Melanocyte of skin (primary cell): ENCODE data around the gene RHOV. TPM values are rescaled to one million over a fixed set of nuclear protein-coding genes. Genes with fewer than 3 reads are reported as not detected.

Source experiments
- small RNA-seq, 2 donors: library from RNA; depleted of rRNA; stranded (forward); fragments of <200 nt; gene quantifications; one replicate each; pipeline ENCODE3, GENCODE V24; 2012
- total RNA-seq, 2 donors: library from RNA; depleted of rRNA; stranded (reverse); fragments of >200 nt; gene quantifications; 2 replicates each; pipeline ENCODE4 v1.2.3, GENCODE V29; 2012

Gene RHOV, protein sequence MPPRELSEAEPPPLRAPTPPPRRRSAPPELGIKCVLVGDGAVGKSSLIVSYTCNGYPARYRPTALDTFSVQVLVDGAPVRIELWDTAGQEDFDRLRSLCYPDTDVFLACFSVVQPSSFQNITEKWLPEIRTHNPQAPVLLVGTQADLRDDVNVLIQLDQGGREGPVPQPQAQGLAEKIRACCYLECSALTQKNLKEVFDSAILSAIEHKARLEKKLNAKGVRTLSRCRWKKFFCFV
- under 1 TPM in 1 of 2 donors, not detected in 1; under 0.01 TPM for total RNA-seq

GRCh38 chr15:40873694-40874561 lies at the start of gene RHOV:
Gene RHOV, minus strand, starts transcription at chr15:40874234. Its CDS starts 95 bp downstream, at chr15:40874139.

DNA sequence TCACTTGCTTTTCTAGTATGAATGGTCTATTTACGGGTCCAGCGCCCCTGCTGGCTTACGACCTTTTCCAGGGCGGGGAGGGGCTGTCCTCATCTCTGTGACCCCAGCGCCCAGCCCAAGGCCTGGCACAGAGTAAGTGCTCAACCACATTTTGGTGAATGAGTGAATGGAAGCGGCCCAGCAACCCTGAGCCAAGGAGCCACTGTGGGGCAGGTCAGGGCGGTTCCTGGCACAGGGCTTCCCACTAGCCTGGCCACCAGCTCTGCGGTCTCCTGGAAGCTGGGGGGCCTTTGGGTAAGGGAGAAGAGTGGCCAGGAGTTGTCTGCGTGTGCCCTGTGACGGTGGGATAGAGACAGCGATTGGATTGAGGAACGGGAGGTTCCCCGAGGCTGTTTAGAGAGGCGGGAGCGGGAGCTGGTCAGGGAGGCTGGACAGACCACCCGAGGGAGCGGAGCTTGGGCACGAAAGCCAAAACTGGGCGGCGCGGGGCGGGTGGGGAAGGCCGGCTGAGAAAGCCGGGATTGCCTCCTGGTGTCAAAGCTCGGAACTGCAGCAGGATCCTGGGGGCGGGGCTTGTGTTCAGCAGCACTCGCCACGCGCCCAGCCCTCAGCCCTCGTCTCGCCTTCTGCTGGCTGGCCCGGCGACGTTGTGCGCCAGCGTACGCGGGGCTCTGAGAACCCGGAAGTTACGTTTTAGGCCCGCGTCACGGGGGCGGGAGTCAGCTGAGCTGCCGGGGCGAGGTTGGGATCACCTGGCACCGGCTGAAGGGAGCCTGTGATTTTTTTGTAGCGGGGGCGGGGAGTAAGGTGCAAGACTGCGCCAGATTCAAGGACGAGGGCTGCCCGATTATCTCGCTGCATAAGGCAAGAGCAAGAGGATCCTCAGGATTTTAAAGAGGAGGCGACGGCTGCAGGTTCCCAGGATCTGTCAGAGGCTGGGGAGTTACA lies 20.0 kb upstream of the RHOV start, which contains the start of gene VPS18:
TSS of gene VPS18 (plus strand) at position 718 of the 948 bp plus-strand sequence. CDS start 319 bp downstream, outside the sequence.

DNA sequence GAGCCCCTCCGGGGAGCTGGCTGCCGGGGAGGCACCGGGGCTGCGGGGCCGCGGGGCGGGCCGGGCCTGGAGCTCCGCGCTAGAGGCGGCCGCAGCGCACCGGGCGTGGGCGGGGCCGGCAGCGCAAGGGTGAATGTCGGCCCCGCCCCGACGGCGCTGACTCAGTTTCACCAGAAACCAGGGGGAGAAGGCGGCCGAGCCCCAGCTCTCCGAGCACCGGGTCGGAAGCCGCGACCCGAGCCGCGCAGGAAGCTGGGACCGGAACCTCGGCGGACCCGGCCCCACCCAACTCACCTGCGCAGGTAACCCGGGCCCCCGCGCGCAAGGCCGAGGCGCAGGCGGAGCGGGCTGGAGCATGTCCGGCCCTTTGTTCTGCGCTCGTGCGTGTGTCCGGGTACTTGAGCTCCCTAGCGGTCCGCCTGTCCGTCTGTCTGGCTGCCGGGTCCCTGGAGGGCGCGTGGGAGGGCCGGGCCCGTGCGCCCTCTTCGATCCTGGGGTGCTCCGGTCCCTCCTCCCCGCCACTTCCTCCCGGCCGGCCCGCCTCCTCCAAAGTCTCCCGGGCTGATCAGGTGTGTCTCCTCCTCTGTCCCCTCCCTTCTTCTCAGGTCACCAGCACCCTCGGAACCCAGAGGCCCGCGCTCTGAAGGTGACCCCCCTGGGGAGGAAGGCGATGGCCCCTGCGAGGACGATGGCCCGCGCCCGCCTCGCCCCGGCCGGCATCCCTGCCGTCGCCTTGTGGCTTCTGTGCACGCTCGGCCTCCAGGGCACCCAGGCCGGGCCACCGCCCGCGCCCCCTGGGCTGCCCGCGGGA lies 29.9 kb downstream of the RHOV start, which contains the start of gene SPINT1:
TSS of gene SPINT1 (plus strand) at position 164 of the 811 bp plus-strand sequence. CDS start at position 671, 507 bp downstream.

DNA sequence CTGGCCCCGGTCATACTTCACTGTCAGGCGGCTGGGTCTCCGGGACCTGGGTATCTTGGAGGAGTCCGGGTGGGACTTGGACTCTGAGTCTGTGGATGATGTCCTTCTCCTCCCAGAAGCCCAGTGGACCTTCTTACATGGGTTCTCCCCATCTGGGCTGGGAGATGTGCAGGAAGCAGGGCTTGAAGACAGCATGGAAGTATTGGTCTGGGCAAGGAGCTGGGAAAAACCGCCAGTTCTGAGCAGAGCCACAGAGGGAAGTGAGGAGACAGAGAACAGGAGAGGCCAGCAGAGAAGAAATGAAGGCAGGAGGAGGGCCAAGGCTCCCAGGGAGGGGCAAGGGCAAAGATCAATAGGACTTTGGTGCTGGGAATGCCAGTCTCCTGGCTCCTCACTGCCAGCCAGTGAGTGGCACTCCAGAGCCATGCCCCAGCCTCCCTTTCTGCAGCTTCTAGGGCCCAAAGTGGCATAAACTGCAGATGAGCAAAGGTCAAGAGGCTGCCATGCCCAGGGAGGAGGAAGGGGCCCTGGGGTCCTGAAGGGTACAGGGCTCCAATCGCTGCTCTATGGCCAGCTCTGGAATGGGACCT lies 45.5 kb downstream of the RHOV start, which contains the start of gene PPP1R14D:
TSS of gene PPP1R14D (minus strand) at position 262 of the 590 bp plus-strand sequence. CDS start at position 195, 67 bp downstream.

Small RNA genes within 50 kb of the gene (small RNA-seq; reads per million reads assigned to genes)
- 0 reads per million in 2 donors for gene AC025166.1

Other genes starting within 250 kb of the RHOV start
- 1 to 10 TPM; 3.4 to 10.0 TPM for gene RAD51, start 179.1 kb downstream of the RHOV start, total RNA-seq
- gene RMDN3, start 119.0 kb downstream of the RHOV start, total RNA-seq: 10 to 100 TPM; 18.6 to 24.8 TPM
- 1 to 10 TPM; 1.7 to 2.1 TPM for gene GCHFR, start 110.2 kb downstream of the RHOV start, total RNA-seq
- not detected for gene C15orf62, start 104.3 kb downstream of the RHOV start, total RNA-seq
- 10 to 100 TPM; 42.7 to 46.6 TPM for gene ZFYVE19, start 67.1 kb downstream of the RHOV start, total RNA-seq
- 10 to 100 TPM; 17.9 to 26.3 TPM for gene DNAJC17, start 66.8 kb downstream of the RHOV start, total RNA-seq
- gene PPP1R14D, start 45.5 kb downstream of the RHOV start, total RNA-seq: not detected
- 10 to 100 TPM; 12.0 to 15.7 TPM for gene SPINT1, start 30.2 kb downstream of the RHOV start, total RNA-seq
- 100 to 1,000 TPM in 1 of 2 donors, 10 to 100 TPM in 1; 90.2 to 109 TPM for gene VPS18, start 20.2 kb upstream of the RHOV start, total RNA-seq
- under 1 TPM; under 0.01 to 0.33 TPM for gene DLL4, start 55.1 kb upstream of the RHOV start, total RNA-seq
- 10 to 100 TPM in 1 of 2 donors, 1 to 10 TPM in 1; 5.5 to 23.3 TPM for gene CHAC1, start 79.2 kb upstream of the RHOV start, total RNA-seq
- 10 to 100 TPM; 19.6 to 21.3 TPM for gene INO80, start 242.0 kb upstream of the RHOV start, total RNA-seq